Liver (tissue), 9 donors: ENCODE measurements around the gene HLCS. TPM values are rescaled to one million over a fixed set of nuclear protein-coding genes. Genes with fewer than 3 reads are reported as not detected.

Experiments used
- DNase-seq: peaks from one replicate; pipeline ENCODE4 v3.0.0-alpha.2; 2017; ENCODE audit warnings: low spot score
- H3K27ac ChIP-seq, 2 donors: one replicate each; pipeline ENCODE4 v1.7.0; 2013; ENCODE audit warnings: inconsistent platforms in 2 of 2, low read length in 2 of 2, control low read depth in 1 of 2, low read depth in 1 of 2, mild to moderate bottlenecking in 1 of 2
- H3K27me3 ChIP-seq, 4 donors: one replicate each; pipeline versions ENCODE4 v1.6.1 to v1.7.0; 2013; ENCODE audit warnings: low read length in 3 of 4, inconsistent platforms in 1 of 4, mild to moderate bottlenecking in 1 of 4, moderate library complexity in 1 of 4; ENCODE audit not compliant: control insufficient read depth in 4 of 4, insufficient read depth in 4 of 4
- H3K36me3 ChIP-seq, 4 donors: one replicate each; pipeline versions ENCODE4 v1.6.1 to v1.7.0; 2013; ENCODE audit warnings: low read length in 3 of 4, mild to moderate bottlenecking in 3 of 4, low read depth in 1 of 4, moderate library complexity in 1 of 4; ENCODE audit not compliant: control insufficient read depth in 4 of 4, insufficient read depth in 3 of 4
- H3K4me1 ChIP-seq, 4 donors: one replicate each; pipeline versions ENCODE4 v1.6.1 to v1.7.0; 2013; ENCODE audit warnings: low read length in 3 of 4, mild to moderate bottlenecking in 3 of 4, moderate library complexity in 1 of 4; ENCODE audit not compliant: control insufficient read depth in 4 of 4, insufficient read depth in 4 of 4
- H3K4me3 ChIP-seq, 3 donors: one replicate each; pipeline versions ENCODE4 v1.6.1 to v1.7.0; 2013; ENCODE audit warnings: low read length in 3 of 3, control low read depth in 1 of 3, low read depth in 1 of 3, mild to moderate bottlenecking in 1 of 3
- H3K9ac ChIP-seq, 2 donors: one replicate each; pipeline ENCODE4 v1.7.0; 2013; ENCODE audit warnings: low read length in 2 of 2, mild to moderate bottlenecking in 2 of 2, moderate library complexity in 2 of 2, control low read depth in 1 of 2, low read depth in 1 of 2
- H3K9me3 ChIP-seq, 4 donors: one replicate each; pipeline versions ENCODE4 v1.6.1 to v1.7.0; 2013; ENCODE audit warnings: low read length in 3 of 4; ENCODE audit not compliant: control insufficient read depth in 4 of 4
- CTCF ChIP-seq: fragments of 150-350 bp; IDR thresholded peaks from 2 replicates; pipeline ENCODE4 v1.5.1; 2017; ENCODE audit warnings: improper control_type of control experiment, low read depth, low read length; ENCODE audit not compliant: missing input control
- FOXA1 ChIP-seq: IDR thresholded peaks from 2 replicates; pipeline ENCODE4 v1.6.1; 2016; ENCODE audit warnings: antibody characterized with exemption
- FOXA2 ChIP-seq: IDR thresholded peaks from 2 replicates; pipeline ENCODE4 v1.6.1; 2016; ENCODE audit warnings: antibody characterized with exemption
- GABPA ChIP-seq, 2 donors: IDR thresholded peaks in 1 of 2; conservative IDR thresholded peaks in 1 of 2; 2 replicates each; pipeline ENCODE4 v1.6.1; 2016; ENCODE audit warnings: antibody characterized with exemption in 2 of 2, mild to moderate bottlenecking in 1 of 2, moderate library complexity in 1 of 2
- HNF4A ChIP-seq, 2 donors: conservative IDR thresholded peaks; 2 replicates each; pipeline ENCODE4 v1.6.1; 2016; ENCODE audit warnings: antibody characterized with exemption in 2 of 2, mild to moderate bottlenecking in 2 of 2
- JUND ChIP-seq, 2 donors: IDR thresholded peaks; 2 replicates each; pipeline ENCODE4 v1.6.1; 2016; ENCODE audit warnings: antibody characterized with exemption in 2 of 2
- NR2F2 ChIP-seq: IDR thresholded peaks from 2 replicates; pipeline ENCODE4 v1.6.1; 2016; ENCODE audit warnings: antibody characterized with exemption
- RAD21 ChIP-seq, 2 donors: IDR thresholded peaks; 2 replicates each; pipeline ENCODE4 v1.6.1; 2016; ENCODE audit warnings: antibody characterized with exemption in 2 of 2, mild to moderate bottlenecking in 2 of 2
- RXRA ChIP-seq, 2 donors: IDR thresholded peaks; 2 replicates each; pipeline ENCODE4 v1.6.1; 2017 to 2018; ENCODE audit warnings: antibody characterized with exemption in 2 of 2, mild to moderate bottlenecking in 1 of 2
- SP1 ChIP-seq: IDR thresholded peaks from 2 replicates; pipeline ENCODE4 v1.6.1; 2018; ENCODE audit warnings: antibody characterized with exemption, mild to moderate bottlenecking
- TAF1 ChIP-seq: conservative IDR thresholded peaks from 2 replicates; pipeline ENCODE4 v1.6.1; 2016; ENCODE audit warnings: antibody characterized with exemption, mild to moderate bottlenecking
- YY1 ChIP-seq: IDR thresholded peaks from 2 replicates; pipeline ENCODE4 v1.6.1; 2016; ENCODE audit warnings: antibody characterized with exemption, mild to moderate bottlenecking
- ZBTB33 ChIP-seq: IDR thresholded peaks from 2 replicates; pipeline ENCODE4 v1.6.1; 2016; ENCODE audit warnings: antibody characterized with exemption
- WGBS: extraction: QIAGEN DNeasy Blood & Tissue Kit; methylation state at CpG from one replicate; pipeline ENCODE4 v1.1.7; 2013; 5-methylcytosine and 5-hydroxymethylcytosine counted together
- polyA plus RNA-seq, 2 donors: library from polyadenylated mRNA; stranded (reverse) in 1 of 2; unstranded in 1 of 2; fragments of 200-250 nt in 1 of 2; fragments of >200 nt in 1 of 2; fragmentation: Nextera tagmentation in 1 of 2; extraction: Ambion mirVana in 1 of 2; gene quantifications; one replicate each; pipeline versions ENCODE4 v1.2.1 to v1.2.3, GENCODE V29; 2013 to 2015
- total RNA-seq, 2 donors: library from RNA; depleted of rRNA; stranded (reverse); fragments of >200 nt; gene quantifications; one replicate each; pipeline ENCODE4 v1.2.3, GENCODE V29; 2014
- TF ChIP-seq, protein P1 (sequence below): IDR thresholded peaks from 2 replicates; pipeline ENCODE4 v1.6.1; 2016; ENCODE audit warnings: antibody characterized with exemption
- donor health status: healthy.
- donor health status: healthy.
- donor health status: healthy.
- donor health status: healthy.
- donor health status: healthy.

HLCS gene
- total and polyA plus RNA-seq, 4 donors = 6.6 to 22.5 (median 8.3) TPM

- no peak for DNase-seq
- no peaks in the 10 kb centered on the region for H3K27me3 ChIP-seq
- no peak overlapping the region for H3K9ac ChIP-seq
- H3K27ac ChIP-seq = no peak overlapping the region
- H3K9me3 ChIP-seq = no peaks in the 10 kb centered on the region
- WGBS = 97% methylated on average over 4 of the region's 4 CpGs
- no peak overlapping the region for H3K4me3 ChIP-seq
- H3K36me3 ChIP-seq = no peaks in the 10 kb centered on the region
- H3K4me1 ChIP-seq = no peaks in the 10 kb centered on the region
- TF ChIP-seq RXRA (IDR thresholded peaks at IDR 0.05) = no peak
- no peak for TF ChIP-seq HNF4A (conservative IDR thresholded peaks at IDR 0.05)
- TF ChIP-seq TAF1 = no peak
- TF ChIP-seq ZBTB33 = no peak
- no peak for TF ChIP-seq SP1
- no peak for TF ChIP-seq JUND (IDR thresholded peaks at IDR 0.05)
- TF ChIP-seq CTCF = no peak
- no peak for TF ChIP-seq YY1
- TF ChIP-seq GABPA (IDR thresholded peaks at IDR 0.05 in 1 of 2, conservative IDR thresholded peaks at IDR 0.05 in 1 of 2) = no peak
- no peak for TF ChIP-seq NR2F2
- TF ChIP-seq FOXA1 = no peak
- no peak for TF ChIP-seq RAD21 (IDR thresholded peaks at IDR 0.05)
Observed at GRCh38 chr21:36806103-36806502, 160.4 kb downstream of the HLCS start.

DNA sequence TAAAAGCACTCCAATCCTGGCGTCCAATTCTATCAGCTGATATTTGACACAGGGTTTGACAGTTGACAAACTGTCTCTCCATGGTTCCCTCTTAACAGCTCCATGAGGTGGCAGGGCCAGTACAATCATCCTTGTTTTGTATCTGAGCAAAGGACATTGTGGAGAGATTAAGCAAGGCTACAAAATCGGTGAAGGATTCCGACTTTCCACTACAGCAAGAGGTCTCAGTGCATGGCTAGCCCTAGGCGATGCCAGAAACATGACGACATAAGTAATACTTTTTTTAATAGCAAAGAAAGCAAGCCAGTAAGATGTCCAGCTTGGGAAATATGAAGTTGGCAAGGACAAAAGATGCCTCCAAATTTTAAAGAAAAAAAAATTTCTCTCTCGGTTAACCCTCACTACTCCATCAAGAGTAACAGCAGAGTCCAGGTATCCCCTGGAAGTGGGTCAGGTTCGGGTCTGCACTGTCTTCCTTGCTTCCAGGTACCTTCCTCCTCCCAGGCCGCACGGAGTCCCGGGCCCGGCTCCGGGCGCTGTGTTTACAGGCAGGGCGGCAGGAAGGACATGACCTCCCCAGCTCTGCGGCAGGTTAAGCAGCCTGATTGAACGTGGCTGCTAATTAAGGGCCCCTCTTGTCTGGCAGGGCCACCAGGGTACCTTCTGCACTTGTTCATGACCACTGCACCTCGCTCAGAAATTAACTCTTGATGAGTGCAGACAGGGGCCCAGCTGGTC, 161.4 kb downstream of the HLCS start:
- H3K36me3 ChIP-seq = no peaks in the 10 kb centered on the region
- DNase-seq = no peak
- H3K27me3 ChIP-seq = no peaks in the 10 kb centered on the region
- no peak for TF ChIP-seq ZBTB33
- TF ChIP-seq RXRA (IDR thresholded peaks at IDR 0.05) = no peak
- TF ChIP-seq SP1 = no peak
- TF ChIP-seq CTCF = no peak
- no peak for TF ChIP-seq FOXA2
- no peak for TF ChIP-seq JUND (IDR thresholded peaks at IDR 0.05)
- TF ChIP-seq, protein P1, sequence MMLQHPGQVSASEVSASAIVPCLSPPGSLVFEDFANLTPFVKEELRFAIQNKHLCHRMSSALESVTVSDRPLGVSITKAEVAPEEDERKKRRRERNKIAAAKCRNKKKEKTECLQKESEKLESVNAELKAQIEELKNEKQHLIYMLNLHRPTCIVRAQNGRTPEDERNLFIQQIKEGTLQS = no peak
- TF ChIP-seq NR2F2 = no peak
- TF ChIP-seq YY1 = no peak
- TF ChIP-seq RAD21 (IDR thresholded peaks at IDR 0.05) = no peak
- no peak overlapping the region for H3K27ac ChIP-seq
- no peak overlapping the region for H3K4me3 ChIP-seq
- H3K4me1 ChIP-seq = no peaks in the 10 kb centered on the region
- H3K9me3 ChIP-seq = no peaks in the 10 kb centered on the region
- WGBS = 95% methylated on average over 17 of the region's 17 CpGs
- H3K9ac ChIP-seq = no peak overlapping the region
